Astrocyte (in vitro differentiated cells and primary cell): ENCODE data around the gene PRAC1. TPM values are rescaled to one million over a fixed set of nuclear protein-coding genes. Genes with fewer than 3 reads are reported as not detected.

Source experiments
- DNase-seq: peaks from one replicate; pipeline ENCODE4 v3.0.0-alpha.2; 2010; ENCODE audit warnings: low read depth
- FAIRE-seq: peaks from 2 replicates; lab custom pipeline; 2011; peaks lifted over from hg19 to GRCh38; lab: Jason Lieb, UNC
- H2AFZ ChIP-seq: 2 replicates; pipeline ENCODE4 v1.6.0; 2012; ENCODE audit warnings: low read depth, low read length, inconsistent platforms
- H3K27ac ChIP-seq: 2 replicates; pipeline ENCODE4 v1.5.1; 2011; ENCODE audit warnings: low read depth, low read length, inconsistent platforms
- H3K27me3 ChIP-seq: 2 replicates; pipeline ENCODE4 v1.6.0; 2011; ENCODE audit warnings: low read length, inconsistent platforms; ENCODE audit not compliant: insufficient read depth
- H3K36me3 ChIP-seq: 2 replicates; pipeline ENCODE4 v1.5.1; 2011; ENCODE audit warnings: low read length, inconsistent platforms; ENCODE audit not compliant: insufficient read depth
- H3K4me1 ChIP-seq: 2 replicates; pipeline ENCODE4 v1.5.1; 2011; ENCODE audit warnings: low read length, inconsistent platforms; ENCODE audit not compliant: insufficient read depth
- H3K4me2 ChIP-seq: 2 replicates; pipeline ENCODE4 v1.6.0; 2012; ENCODE audit warnings: low read length, inconsistent platforms
- H3K4me3 ChIP-seq: 2 replicates; pipeline ENCODE4 v1.5.1; 2011; ENCODE audit warnings: low read depth, mild to moderate bottlenecking, low read length, inconsistent platforms; ENCODE audit not compliant: insufficient read depth
- H3K79me2 ChIP-seq: 2 replicates; pipeline ENCODE4 v1.6.0; 2012; ENCODE audit warnings: mild to moderate bottlenecking, low read length, inconsistent platforms; ENCODE audit not compliant: insufficient read depth
- H3K9ac ChIP-seq: 2 replicates; pipeline ENCODE4 v1.6.0; 2012; ENCODE audit warnings: mild to moderate bottlenecking, low read length, inconsistent platforms
- H3K9me3 ChIP-seq: 2 replicates; pipeline ENCODE4 v1.5.1; 2012; ENCODE audit warnings: low read depth, mild to moderate bottlenecking, low read length, inconsistent platforms; ENCODE audit not compliant: insufficient read depth
- H4K20me1 ChIP-seq: 2 replicates; pipeline ENCODE4 v1.6.0; 2012; ENCODE audit warnings: low read length, inconsistent platforms; ENCODE audit not compliant: insufficient read depth
- H3K27ac Mint-ChIP-seq: one replicate; pipeline ENCODE4 v1.8.0; 2021; ENCODE audit warnings: mild to moderate bottlenecking, mixed read lengths; ENCODE audit not compliant: unreplicated experiment
- H3K27me3 Mint-ChIP-seq: one replicate; pipeline ENCODE4 v1.8.0; 2021; ENCODE audit warnings: low read depth, mixed read lengths; ENCODE audit not compliant: unreplicated experiment
- H3K36me3 Mint-ChIP-seq: one replicate; pipeline ENCODE4 v1.8.0; 2021; ENCODE audit warnings: low read depth, mixed read lengths; ENCODE audit not compliant: unreplicated experiment
- H3K4me1 Mint-ChIP-seq: one replicate; pipeline ENCODE4 v1.8.0; 2021; ENCODE audit warnings: low read depth, mixed read lengths; ENCODE audit not compliant: unreplicated experiment
- H3K4me3 Mint-ChIP-seq: one replicate; pipeline ENCODE4 v1.8.0; 2021; ENCODE audit warnings: mild to moderate bottlenecking, moderate library complexity, mixed read lengths; ENCODE audit not compliant: unreplicated experiment
- H3K9me3 Mint-ChIP-seq: one replicate; pipeline ENCODE4 v1.8.0; 2021; ENCODE audit warnings: mild to moderate bottlenecking, mixed read lengths; ENCODE audit not compliant: unreplicated experiment
- CTCF ChIP-seq: IDR thresholded peaks from 2 replicates; pipeline ENCODE4 v1.5.1; 2011; ENCODE audit warnings: low read depth, mild to moderate bottlenecking, inconsistent platforms, low read length, moderate library complexity; ENCODE audit not compliant: insufficient read depth
- EZH2 ChIP-seq: IDR thresholded peaks from 2 replicates; pipeline ENCODE4 v1.6.1; 2012; ENCODE audit warnings: mild to moderate bottlenecking, low read length, inconsistent platforms; ENCODE audit not compliant: insufficient read depth
- total RNA-seq: library from RNA; stranded (reverse); gene quantifications from 2 replicates; pipeline ENCODE4 v1.2.1, GENCODE V29; 2021

Gene PRAC1
- total RNA-seq, 1 donor from 2014 or later: not detected

GRCh38 chr17:48737330-48738043, 15.2 kb upstream of the PRAC1 start:
- H3K9me3 Mint-ChIP-seq: peaks cover 18% of the 10 kb centered on the region

GRCh38 chr17:48735062-48735351, 12.7 kb upstream of the PRAC1 start:
- Histone ChIP-seq H3K79me2 (no peaks in the 10 kb centered on the region), H3K27ac (no peak overlapping the region), H3K36me3 (no peaks in the 10 kb centered on the region), H2AFZ (no peak overlapping the region), H3K4me1 (no peaks in the 10 kb centered on the region), H3K27me3 (peaks cover 96% of the 10 kb centered on the region), H3K9ac (no peak overlapping the region), H3K4me2 (no peak overlapping the region), H4K20me1 (no peaks in the 10 kb centered on the region), H3K4me3 (no peak overlapping the region), H3K9me3 (no peaks in the 10 kb centered on the region)
- DNase-seq (no peak), FAIRE-seq (no peak)
- TF ChIP-seq CTCF (no peak), EZH2 (no peak)
- H3K27ac Mint-ChIP-seq: no peak overlapping the region
- peaks cover 2% of the 10 kb centered on the region for H3K4me1 Mint-ChIP-seq
- H3K36me3 Mint-ChIP-seq: no peaks in the 10 kb centered on the region
- peaks cover 95% of the 10 kb centered on the region for H3K27me3 Mint-ChIP-seq
- no peak overlapping the region for H3K4me3 Mint-ChIP-seq
- peaks cover 16% of the 10 kb centered on the region for H3K9me3 Mint-ChIP-seq

More at GRCh38 chr17:48737330-48738043, 15.2 kb upstream of the PRAC1 start:
- H3K27ac ChIP-seq: no peak overlapping the region
- H3K79me2 ChIP-seq: no peaks in the 10 kb centered on the region
- no peak overlapping the region for H3K4me3 Mint-ChIP-seq
- DNase-seq (no peak), FAIRE-seq (no peak)
- peaks cover 94% of the 10 kb centered on the region for H3K27me3 ChIP-seq
- no peaks in the 10 kb centered on the region for H3K36me3 ChIP-seq
- H3K4me1 Mint-ChIP-seq: peaks cover 2% of the 10 kb centered on the region
- H3K27ac Mint-ChIP-seq: no peak overlapping the region
- H2AFZ ChIP-seq: no peak overlapping the region
- H3K4me2 ChIP-seq: no peak overlapping the region
- TF ChIP-seq CTCF (no peak), EZH2 (no peak)
- no peaks in the 10 kb centered on the region for H3K36me3 Mint-ChIP-seq
- H4K20me1 ChIP-seq: no peaks in the 10 kb centered on the region
- H3K9me3 ChIP-seq: no peaks in the 10 kb centered on the region
- no peaks in the 10 kb centered on the region for H3K4me1 ChIP-seq
- no peak overlapping the region for H3K9ac ChIP-seq
- no peak overlapping the region for H3K4me3 ChIP-seq
- peaks cover 95% of the 10 kb centered on the region for H3K27me3 Mint-ChIP-seq

- Mint-ChIP-seq H3K9me3 (peaks cover 15% of the 10 kb centered on the region), H3K36me3 (no peaks in the 10 kb centered on the region), H3K4me3 (no peak overlapping the region), H3K27me3 (peaks cover 96% of the 10 kb centered on the region), H3K27ac (no peak overlapping the region), H3K4me1 (peaks cover 2% of the 10 kb centered on the region)
- Histone ChIP-seq H3K4me3 (no peak overlapping the region), H3K9ac (no peak overlapping the region), H3K79me2 (no peaks in the 10 kb centered on the region), H3K4me2 (no peak overlapping the region), H3K27ac (no peak overlapping the region), H3K9me3 (no peaks in the 10 kb centered on the region), H3K27me3 (peaks cover 97% of the 10 kb centered on the region), H4K20me1 (no peaks in the 10 kb centered on the region), H3K4me1 (no peaks in the 10 kb centered on the region), H3K36me3 (no peaks in the 10 kb centered on the region), H2AFZ (no peak overlapping the region)
- no peak for FAIRE-seq
- TF ChIP-seq CTCF (no peak), EZH2 (no peak)
- no peak for DNase-seq
Observed at GRCh38 chr17:48734333-48735061, 12.2 kb upstream of the PRAC1 start.
